KMS-11 (cell line): ENCODE results near the gene PABPC4L.
"Not testable (repeated sequence)": the region's sequence is repeated elsewhere in the genome, so short reads cannot be mapped to it uniquely, and the experiment has no call there.

ENCODE experiments used
- H2AFZ ChIP-seq: fragments of 200-600 bp; sonication (generic); 2 replicates; pipeline ENCODE4 v1.6.1; 2016; ENCODE audit warnings: antibody characterized with exemption, mixed run types, low read depth
- H3K27ac ChIP-seq: fragments of 200-600 bp; sonication (generic); 2 replicates; pipeline ENCODE4 v1.6.1; 2016; ENCODE audit warnings: mild to moderate bottlenecking, mixed run types
- H3K27me3 ChIP-seq: fragments of 200-600 bp; sonication (generic); 2 replicates; pipeline ENCODE4 v1.6.1; 2017; ENCODE audit warnings: mild to moderate bottlenecking, low read depth, mixed run types, moderate library complexity; ENCODE audit not compliant: insufficient read depth
- H3K36me3 ChIP-seq: fragments of 200-600 bp; sonication (generic); 2 replicates; pipeline ENCODE4 v1.6.1; 2017; ENCODE audit warnings: mild to moderate bottlenecking, mixed run types; ENCODE audit not compliant: insufficient read depth
- H3K4me1 ChIP-seq: fragments of 200-600 bp; sonication (generic); 2 replicates; pipeline ENCODE4 v1.6.1; 2016; ENCODE audit warnings: mild to moderate bottlenecking, low read depth, mixed run types; ENCODE audit not compliant: poor library complexity, severe bottlenecking
- H3K4me2 ChIP-seq: fragments of 200-600 bp; sonication (generic); 2 replicates; pipeline ENCODE4 v1.7.0; 2016; ENCODE audit warnings: mild to moderate bottlenecking, mixed run types
- H3K4me3 ChIP-seq: fragments of 200-600 bp; sonication (generic); IDR thresholded peaks from 2 replicates; pipeline ENCODE4 v1.6.1; 2017; ENCODE audit warnings: low read depth, low read length, mixed read lengths; ENCODE audit not compliant: insufficient read depth
- H3K79me2 ChIP-seq: fragments of 200-600 bp; sonication (generic); 2 replicates; pipeline ENCODE4 v1.6.1; 2016; ENCODE audit warnings: low read depth, mixed run types; ENCODE audit not compliant: insufficient read depth
- H3K9ac ChIP-seq: fragments of 200-600 bp; sonication (generic); 2 replicates; pipeline ENCODE4 v1.6.1; 2016; ENCODE audit warnings: mild to moderate bottlenecking, mixed run types
- H4K20me1 ChIP-seq: fragments of 200-600 bp; sonication (generic); 2 replicates; pipeline ENCODE4 v1.6.1; 2016; ENCODE audit warnings: mild to moderate bottlenecking, mixed run types; ENCODE audit not compliant: insufficient read depth
- TF ChIP-seq, protein P1 (sequence below): fragments of 200-600 bp; sonication (generic); conservative IDR thresholded peaks from 2 replicates; pipeline ENCODE4 v1.6.1; 2017; ENCODE audit warnings: low read depth, mild to moderate bottlenecking, antibody characterized with exemption, low read length, moderate library complexity, mixed read lengths

PABPC4L gene

DNA sequence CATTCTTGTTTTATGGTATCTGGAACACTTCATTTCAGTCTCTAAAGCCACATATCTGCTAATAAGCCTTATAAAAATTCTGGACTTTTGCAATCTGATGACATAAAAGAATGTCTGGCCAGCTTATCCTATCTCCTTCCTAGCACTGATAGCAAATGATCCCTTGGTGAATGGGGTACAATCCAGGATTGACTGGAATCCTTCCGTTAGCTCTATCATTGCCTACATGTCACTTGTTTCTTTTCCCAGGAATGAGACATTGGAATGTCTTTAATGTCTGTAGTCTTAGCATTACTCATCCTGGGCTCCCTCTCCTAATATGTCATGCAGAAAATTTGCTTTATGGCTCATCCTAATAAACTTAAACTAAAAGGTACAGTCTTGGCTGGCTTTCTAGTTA is 14.8 kb upstream of the PABPC4L start:
- no peak overlapping the region for H3K27ac ChIP-seq
- H3K9ac ChIP-seq = no peak overlapping the region
- no peak overlapping the region for H3K4me2 ChIP-seq
- H3K4me3 ChIP-seq = no peak overlapping the region
- H3K36me3 ChIP-seq = no peaks in the 10 kb centered on the region
- H4K20me1 ChIP-seq = no peaks in the 10 kb centered on the region
- no peak overlapping the region for H2AFZ ChIP-seq
- no peaks in the 10 kb centered on the region for H3K79me2 ChIP-seq
- no peaks in the 10 kb centered on the region for H3K27me3 ChIP-seq
- TF ChIP-seq, protein P1, sequence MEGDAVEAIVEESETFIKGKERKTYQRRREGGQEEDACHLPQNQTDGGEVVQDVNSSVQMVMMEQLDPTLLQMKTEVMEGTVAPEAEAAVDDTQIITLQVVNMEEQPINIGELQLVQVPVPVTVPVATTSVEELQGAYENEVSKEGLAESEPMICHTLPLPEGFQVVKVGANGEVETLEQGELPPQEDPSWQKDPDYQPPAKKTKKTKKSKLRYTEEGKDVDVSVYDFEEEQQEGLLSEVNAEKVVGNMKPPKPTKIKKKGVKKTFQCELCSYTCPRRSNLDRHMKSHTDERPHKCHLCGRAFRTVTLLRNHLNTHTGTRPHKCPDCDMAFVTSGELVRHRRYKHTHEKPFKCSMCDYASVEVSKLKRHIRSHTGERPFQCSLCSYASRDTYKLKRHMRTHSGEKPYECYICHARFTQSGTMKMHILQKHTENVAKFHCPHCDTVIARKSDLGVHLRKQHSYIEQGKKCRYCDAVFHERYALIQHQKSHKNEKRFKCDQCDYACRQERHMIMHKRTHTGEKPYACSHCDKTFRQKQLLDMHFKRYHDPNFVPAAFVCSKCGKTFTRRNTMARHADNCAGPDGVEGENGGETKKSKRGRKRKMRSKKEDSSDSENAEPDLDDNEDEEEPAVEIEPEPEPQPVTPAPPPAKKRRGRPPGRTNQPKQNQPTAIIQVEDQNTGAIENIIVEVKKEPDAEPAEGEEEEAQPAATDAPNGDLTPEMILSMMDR = no peak
- no peaks in the 10 kb centered on the region for H3K4me1 ChIP-seq

DNA sequence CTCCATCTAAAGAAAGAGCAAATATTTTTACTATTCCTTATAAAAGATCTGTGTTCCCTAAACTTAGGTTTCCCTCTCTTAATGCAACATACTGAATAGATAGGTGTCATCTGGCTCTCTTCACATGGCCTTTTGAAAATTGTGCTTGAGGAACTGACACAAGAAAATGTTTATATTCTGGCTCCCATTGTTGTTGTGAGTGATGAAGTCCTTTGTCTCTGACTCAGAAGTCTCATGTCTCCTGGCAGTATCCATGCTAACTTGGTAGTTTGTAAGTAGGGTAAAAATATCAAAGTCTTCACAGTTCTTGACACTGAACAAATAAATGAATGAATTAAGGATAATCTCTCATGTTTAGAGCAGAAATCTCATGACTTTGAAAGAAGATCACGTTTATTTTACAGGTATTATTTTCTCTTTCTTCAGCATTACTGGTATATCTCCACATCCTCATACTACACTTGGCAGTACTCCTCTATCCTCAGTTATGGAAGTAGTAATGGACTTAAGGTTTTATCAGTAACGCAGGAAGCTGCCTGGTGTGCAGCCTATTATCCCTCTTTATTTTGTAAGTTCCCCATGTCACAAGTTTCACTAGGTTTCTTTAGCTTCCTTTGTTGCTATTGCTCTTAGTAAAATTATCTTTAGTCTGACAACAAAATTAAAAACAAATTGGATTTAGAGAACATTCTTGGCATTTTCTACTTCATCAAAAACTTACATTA is 14.2 kb upstream of the PABPC4L start:
- Histone ChIP-seq H3K4me2 (no peak overlapping the region), H2AFZ (no peak overlapping the region), H4K20me1 (no peaks in the 10 kb centered on the region), H3K27ac (no peak overlapping the region), H3K79me2 (no peaks in the 10 kb centered on the region), H3K9ac (no peak overlapping the region), H3K4me1 (no peaks in the 10 kb centered on the region), H3K4me3 (no peak overlapping the region), H3K27me3 (no peaks in the 10 kb centered on the region), H3K36me3 (no peaks in the 10 kb centered on the region)
- TF ChIP-seq, protein P1 = no peak

DNA sequence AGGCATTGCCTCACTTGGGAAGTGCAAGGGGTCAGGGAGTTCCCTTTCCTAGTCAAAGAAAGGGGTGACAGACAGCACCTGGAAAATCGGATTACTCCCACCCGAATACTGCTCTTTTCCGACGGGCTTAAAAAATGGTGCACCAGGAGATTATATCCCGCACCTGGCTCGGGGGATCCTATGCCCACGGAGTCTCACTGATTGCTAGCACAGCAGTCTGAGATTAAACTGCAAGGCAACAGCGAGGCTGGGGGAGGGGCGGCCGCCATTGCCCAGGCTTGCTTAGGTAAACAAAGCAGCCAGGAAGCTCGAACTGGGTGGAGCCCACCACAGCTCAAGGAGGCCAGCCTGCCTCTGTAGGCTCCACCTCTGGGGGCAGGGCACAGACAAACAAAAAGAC is 6.4 kb upstream of the PABPC4L start:
- H3K27me3 ChIP-seq, H3K27ac ChIP-seq, H3K79me2 ChIP-seq, H3K4me3 ChIP-seq, H3K4me1 ChIP-seq, H3K36me3 ChIP-seq, H3K9ac ChIP-seq, H4K20me1 ChIP-seq, H2AFZ ChIP-seq, H3K4me2 ChIP-seq: not testable (repeated sequence)

DNA sequence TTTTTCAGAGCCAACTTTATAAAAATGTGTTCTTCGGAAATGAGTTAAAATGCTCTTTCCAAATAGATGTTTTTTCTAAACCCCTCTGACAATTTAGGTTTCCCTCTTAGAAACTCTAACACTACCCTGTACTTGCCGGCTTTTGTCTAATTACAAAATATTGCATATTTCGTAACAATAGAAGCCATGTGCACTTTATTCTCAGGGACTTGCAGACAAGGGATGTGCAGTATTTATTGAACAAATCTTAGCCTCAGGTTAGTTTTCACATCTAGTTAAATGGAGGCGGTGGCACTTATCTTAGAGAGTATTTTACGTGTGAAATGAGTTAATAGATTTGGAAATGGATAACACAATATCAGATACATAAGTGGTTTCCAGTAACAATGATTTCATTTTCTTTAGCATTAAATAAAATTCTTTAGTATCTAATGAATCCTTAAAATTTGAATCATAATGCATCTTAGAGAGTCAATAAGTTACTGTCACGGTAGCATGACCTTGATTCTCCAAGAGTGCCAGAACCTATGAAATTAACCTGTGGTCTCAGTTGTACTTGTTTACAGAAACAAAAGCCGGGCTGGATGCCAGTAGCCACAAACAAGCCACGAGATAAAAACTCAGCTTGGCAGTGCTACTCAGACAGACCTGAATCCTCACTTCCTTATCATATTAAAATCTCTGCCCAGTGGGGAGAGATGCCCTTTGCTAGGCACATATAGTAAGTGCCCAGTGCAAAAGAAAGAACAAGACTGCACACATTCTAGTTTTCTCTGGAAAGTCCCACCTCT is 772 bp upstream of the PABPC4L start:
- peaks cover 11% of the 10 kb centered on the region for H3K4me1 ChIP-seq
- H3K27me3 ChIP-seq = no peaks in the 10 kb centered on the region
- H3K27ac ChIP-seq = no peak overlapping the region
- no peak overlapping the region for H3K9ac ChIP-seq
- H2AFZ ChIP-seq = no peak overlapping the region; the same call in 1 of the 2 replicates
- no peak overlapping the region for H3K4me2 ChIP-seq
- TF ChIP-seq, protein P1 = no peak
- H3K36me3 ChIP-seq = no peaks in the 10 kb centered on the region
- H3K79me2 ChIP-seq = no peaks in the 10 kb centered on the region
- no peaks in the 10 kb centered on the region for H4K20me1 ChIP-seq
- no peak overlapping the region for H3K4me3 ChIP-seq

DNA sequence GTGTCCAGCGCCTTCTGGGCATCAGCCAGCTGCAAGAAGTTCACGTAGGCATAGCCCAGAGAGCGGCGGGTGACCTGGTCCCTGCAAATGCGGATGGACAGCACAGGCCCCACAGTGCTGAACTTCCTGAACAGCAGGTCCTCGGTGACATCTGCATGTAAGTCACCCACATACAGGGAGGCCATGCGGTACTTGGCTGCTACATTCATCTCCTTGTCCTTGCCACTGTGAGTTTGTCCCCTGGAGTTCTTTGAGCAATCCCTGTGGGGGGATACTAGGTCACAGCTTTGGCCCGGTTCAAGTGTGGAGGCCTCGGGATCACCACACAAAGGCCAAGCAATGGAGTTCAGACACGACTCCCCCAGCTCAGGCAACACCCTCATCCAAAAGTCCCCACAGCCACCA is 776 bp downstream of the PABPC4L start:
- Histone ChIP-seq H3K9ac (no peak overlapping the region), H4K20me1 (no peaks in the 10 kb centered on the region), H2AFZ (no peak overlapping the region), H3K27ac (no peak overlapping the region), H3K4me3 (no peak overlapping the region), H3K27me3 (no peaks in the 10 kb centered on the region), H3K4me2 (no peak overlapping the region), H3K4me1 (peaks cover 11% of the 10 kb centered on the region), H3K36me3 (no peaks in the 10 kb centered on the region), H3K79me2 (no peaks in the 10 kb centered on the region)
- TF ChIP-seq, protein P1 = no peak
